PC-3 (cell line): ENCODE results near the gene SUMO3. TPM values are rescaled to one million over a fixed set of nuclear protein-coding genes. Genes with fewer than 3 reads are reported as not detected.

Experiments used
- ATAC-seq: fragments of 200-7000 bp; cut with Tn5 transposase; 2 replicates; pipeline ENCODE4 v1.9.1; 2020; ENCODE audit warnings: mild to moderate bottlenecking, moderate library complexity
- BruUV-seq: library from RNA; stranded (reverse); fragments of 400-500 nt; replicated peaks from 2 replicates; lab custom pipeline; 2021; lab: Mats Ljungman, UMichigan
- CTCF ChIA-PET: fragments of 300-600 bp; sonication (Branson Sonifier 250); formaldehyde crosslinking; loops from one replicate; lab custom pipeline; 2022; ENCODE audit warnings: antibody characterized with exemption; lab: Charles Lee
- POLR2A ChIA-PET: fragments of 300-600 bp; sonication (Branson Sonifier 250); formaldehyde crosslinking; loops from one replicate; lab custom pipeline; 2022; ENCODE audit warnings: antibody characterized with exemption; ENCODE audit not compliant: unreplicated experiment; lab: Charles Lee
- DNase-seq: peaks from one replicate; pipeline ENCODE4 v3.0.0-alpha.2; 2015
- H2AFZ ChIP-seq: fragments of 300-600 bp; sonication (generic); 2 replicates; pipeline ENCODE4 v1.6.0; 2016; ENCODE audit warnings: antibody characterized with exemption, low read length
- H3F3A ChIP-seq: fragments of 300-600 bp; sonication (generic); one replicate; pipeline ENCODE4 v1.6.0; 2017; ENCODE audit warnings: antibody characterized with exemption, low read length, control low read depth, mild to moderate bottlenecking; ENCODE audit not compliant: unreplicated experiment
- H3K27ac ChIP-seq: fragments of 300-600 bp; sonication (generic); 2 replicates; pipeline ENCODE4 v1.5.1; 2016; ENCODE audit warnings: mild to moderate bottlenecking, low read length
- H3K27me3 ChIP-seq: fragments of 300-600 bp; sonication (generic); 2 replicates; pipeline ENCODE4 v1.6.1; 2016; ENCODE audit warnings: low read length, mixed read lengths
- H3K36me3 ChIP-seq: fragments of 300-600 bp; sonication (generic); 2 replicates; pipeline ENCODE4 v1.6.1; 2016; ENCODE audit warnings: low read depth, mixed run types, low read length, mixed read lengths
- H3K4me1 ChIP-seq: fragments of 300-600 bp; sonication (generic); 2 replicates; pipeline ENCODE4 v1.5.1; 2016; ENCODE audit warnings: low read length; ENCODE audit not compliant: insufficient read depth
- H3K4me2 ChIP-seq: fragments of 300-600 bp; sonication (generic); 2 replicates; pipeline ENCODE4 v1.6.0; 2016; ENCODE audit warnings: low read length
- H3K4me3 ChIP-seq: fragments of 300-600 bp; sonication (generic); 2 replicates; pipeline ENCODE4 v1.5.1; 2016; ENCODE audit warnings: mild to moderate bottlenecking, low read length, mixed read lengths
- H3K79me2 ChIP-seq: fragments of 300-600 bp; sonication (generic); 2 replicates; pipeline ENCODE4 v1.6.1; 2017; ENCODE audit warnings: low read length, mixed read lengths
- H3K9ac ChIP-seq: fragments of 300-600 bp; sonication (generic); 2 replicates; pipeline ENCODE4 v1.6.0; 2016; ENCODE audit warnings: mild to moderate bottlenecking, low read length
- H3K9me2 ChIP-seq: fragments of 300-600 bp; sonication (generic); replicated peaks from 2 replicates; pipeline ENCODE4 v1.6.1; 2016; ENCODE audit warnings: mixed run types, low read length, mixed read lengths
- H3K9me3 ChIP-seq: fragments of 300-600 bp; sonication (generic); 2 replicates; pipeline ENCODE4 v1.6.1; 2016; ENCODE audit warnings: low read length, mixed read lengths
- H4K20me1 ChIP-seq: fragments of 300-600 bp; sonication (generic); 2 replicates; pipeline ENCODE4 v1.6.1; 2016; ENCODE audit warnings: low read length, mixed read lengths
- EZH2 ChIP-seq: fragments of 300-600 bp; sonication (generic); IDR thresholded peaks from one replicate; pipeline ENCODE4 v1.6.1; 2017; ENCODE audit warnings: antibody characterized with exemption, mild to moderate bottlenecking, low read length; ENCODE audit not compliant: unreplicated experiment
- EZH2phosphoT487 ChIP-seq: fragments of 300-600 bp; sonication (generic); IDR thresholded peaks from 2 replicates; pipeline ENCODE4 v1.6.1; 2018; ENCODE audit warnings: mild to moderate bottlenecking, antibody characterized with exemption, low read length, borderline replicate concordance
- intact Hi-C: fragments of 100-400 bp; cut with micrococcal nuclease; formaldehyde crosslinking; loops from 2 replicates; pipeline ENCODE4 v1.9.0; 2023
- total RNA-seq: library from RNA; depleted of rRNA; stranded (reverse); fragments of >200 nt; gene quantifications from 2 replicates; pipeline ENCODE4 v1.2.3, GENCODE V29; 2014
- TF ChIP-seq, protein P1 (sequence below): fragments of 300-600 bp; sonication (generic); conservative IDR thresholded peaks from 2 replicates; pipeline ENCODE4 v1.5.1; 2017; ENCODE audit warnings: antibody characterized with exemption, low read depth, mild to moderate bottlenecking, low read length

The SUMO3 gene
- total RNA-seq, 1 experiment from 2014 or later, result 242 TPM

DNA sequence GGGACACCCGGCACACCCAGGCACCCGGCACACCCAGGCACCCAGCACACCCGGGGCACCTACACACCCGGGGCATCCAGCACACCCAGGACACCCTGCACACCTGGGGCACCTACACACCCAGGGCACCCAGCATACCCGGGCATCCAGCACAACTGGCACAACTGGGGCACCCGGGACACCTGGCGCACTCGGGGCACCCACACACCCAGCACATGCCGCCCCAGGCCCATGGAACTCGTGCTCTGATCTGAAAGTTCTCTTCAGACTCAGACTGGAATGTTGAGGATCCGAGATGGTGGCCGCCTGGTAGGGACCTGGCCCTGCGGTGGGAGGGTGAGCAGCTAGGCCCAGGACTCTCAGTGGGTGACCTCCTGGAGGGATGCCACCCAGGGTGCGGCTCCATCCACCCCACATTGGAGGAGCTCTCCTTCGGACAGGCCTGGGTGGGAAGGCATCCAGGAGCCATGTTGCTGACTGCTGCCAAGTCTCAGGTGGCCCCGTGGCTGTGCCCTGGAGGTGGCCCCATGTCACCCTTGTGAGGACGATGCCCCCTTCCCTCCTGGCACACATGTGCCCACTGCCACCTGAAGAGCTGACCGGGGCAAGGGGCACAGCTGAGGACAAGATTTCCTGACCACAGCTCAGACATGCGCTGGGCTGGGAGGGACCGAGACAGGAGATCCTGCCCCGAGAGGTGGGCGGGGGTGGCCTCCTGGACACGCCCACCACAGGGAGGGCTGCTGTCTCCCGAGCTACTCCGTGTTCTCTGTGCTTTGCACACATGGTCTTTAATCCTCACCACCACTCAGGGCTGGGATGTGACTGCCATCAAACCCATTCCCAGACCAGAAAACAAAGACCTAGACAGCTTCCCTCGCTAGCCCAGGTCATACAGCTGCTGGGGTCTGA lies 53.3 kb downstream of the SUMO3 start:
- CTCF ChIA-PET, result no interaction called here

DNA sequence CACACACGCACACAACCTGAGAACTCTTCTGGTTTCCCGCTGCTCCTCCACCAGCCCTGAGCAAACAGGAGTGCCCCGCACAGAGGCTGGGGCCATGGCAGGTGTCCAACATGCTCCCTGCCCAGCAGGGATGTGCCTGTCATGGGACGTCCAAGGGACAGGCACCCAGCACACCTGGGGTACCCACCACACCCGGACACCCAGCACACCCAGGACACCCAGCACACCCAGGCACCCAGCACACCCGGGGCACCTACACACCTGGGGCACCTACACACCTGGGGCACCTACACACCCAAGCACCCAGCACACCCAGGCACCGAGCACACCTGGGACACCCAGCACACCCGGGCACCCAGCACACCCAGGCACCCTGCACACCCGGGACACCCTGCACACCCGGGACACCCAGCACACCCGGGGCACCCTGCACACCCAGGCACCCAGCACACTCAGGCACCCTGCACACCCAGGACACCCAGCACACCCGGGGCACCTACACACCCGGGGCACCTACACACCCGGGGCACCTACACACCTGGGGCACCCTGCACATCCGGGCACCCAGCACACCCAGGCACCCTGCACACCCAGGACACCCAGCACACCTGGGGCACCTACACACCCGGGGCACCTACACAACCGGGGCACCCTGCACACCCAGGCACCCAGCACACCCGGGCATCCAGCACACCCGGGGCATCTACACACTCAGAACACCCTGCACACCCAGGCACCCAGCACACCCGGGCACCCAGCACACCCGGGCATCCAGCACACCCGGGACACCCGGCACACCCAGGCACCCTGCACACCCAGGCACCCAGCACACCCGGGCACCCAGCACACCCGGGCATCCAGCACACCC lies 54.2 kb downstream of the SUMO3 start:
- no TSS peak for BruUV-seq
- intact Hi-C loops, result no loop called here
- POLR2A ChIA-PET, result no interaction called here

More for the DNA sequence above, 53.3 kb downstream of the SUMO3 start:
- DNase-seq (peak; percentile 15), ATAC-seq (peak; percentile 39)
- no TSS peak for BruUV-seq
- TF ChIP-seq, protein P1, sequence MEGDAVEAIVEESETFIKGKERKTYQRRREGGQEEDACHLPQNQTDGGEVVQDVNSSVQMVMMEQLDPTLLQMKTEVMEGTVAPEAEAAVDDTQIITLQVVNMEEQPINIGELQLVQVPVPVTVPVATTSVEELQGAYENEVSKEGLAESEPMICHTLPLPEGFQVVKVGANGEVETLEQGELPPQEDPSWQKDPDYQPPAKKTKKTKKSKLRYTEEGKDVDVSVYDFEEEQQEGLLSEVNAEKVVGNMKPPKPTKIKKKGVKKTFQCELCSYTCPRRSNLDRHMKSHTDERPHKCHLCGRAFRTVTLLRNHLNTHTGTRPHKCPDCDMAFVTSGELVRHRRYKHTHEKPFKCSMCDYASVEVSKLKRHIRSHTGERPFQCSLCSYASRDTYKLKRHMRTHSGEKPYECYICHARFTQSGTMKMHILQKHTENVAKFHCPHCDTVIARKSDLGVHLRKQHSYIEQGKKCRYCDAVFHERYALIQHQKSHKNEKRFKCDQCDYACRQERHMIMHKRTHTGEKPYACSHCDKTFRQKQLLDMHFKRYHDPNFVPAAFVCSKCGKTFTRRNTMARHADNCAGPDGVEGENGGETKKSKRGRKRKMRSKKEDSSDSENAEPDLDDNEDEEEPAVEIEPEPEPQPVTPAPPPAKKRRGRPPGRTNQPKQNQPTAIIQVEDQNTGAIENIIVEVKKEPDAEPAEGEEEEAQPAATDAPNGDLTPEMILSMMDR, result no peak
- no peak for TF ChIP-seq EZH2phosphoT487
- no peak for TF ChIP-seq EZH2
- Histone ChIP-seq H3K4me3 (no peak overlapping the region), H4K20me1 (no peaks in the 10 kb centered on the region), H3K79me2 (no peaks in the 10 kb centered on the region), H3K9me2 (no peaks in the 10 kb centered on the region), H3K27me3 (no peaks in the 10 kb centered on the region), H2AFZ (0 out of 2 replicates have a peak overlapping the region, but pooled peaks have one; percentile 4), H3K4me1 (peaks cover 30% of the 10 kb centered on the region), H3K27ac (peak overlapping the region; percentile 56), H3F3A (peaks cover 8% of the 10 kb centered on the region), H3K4me2 (peak overlapping the region; percentile 75), H3K9ac (no peak overlapping the region), H3K9me3 (no peaks in the 10 kb centered on the region), H3K36me3 (peaks cover 3% of the 10 kb centered on the region; the same call in 1 of the 2 replicates)
- intact Hi-C loops, result no loop called here
- POLR2A ChIA-PET, result interaction anchor here (0.6 kb wide), 3 partner anchors 36 to 326 kb away, joined by 4 read pairs; no protein-coding TSS in a partner anchor

More for the DNA sequence above, 54.2 kb downstream of the SUMO3 start:
- peaks cover 30% of the 10 kb centered on the region for H3K4me1 ChIP-seq
- no peaks in the 10 kb centered on the region for H3K79me2 ChIP-seq
- H3K9ac ChIP-seq, result no peak overlapping the region
- no peak overlapping the region for H2AFZ ChIP-seq
- peaks cover 8% of the 10 kb centered on the region for H3F3A ChIP-seq
- no peak overlapping the region for H3K27ac ChIP-seq
- H3K36me3 ChIP-seq, result 0 out of 2 replicates have a peak, but pooled peaks cover 2% of the 10 kb centered on the region
- no peak overlapping the region for H3K4me2 ChIP-seq
- peak; percentile 17 for DNase-seq
- H3K27me3 ChIP-seq, result no peaks in the 10 kb centered on the region
- no peaks in the 10 kb centered on the region for H3K9me3 ChIP-seq
- CTCF ChIA-PET, result interaction anchor here (0.5 kb wide), 1 partner anchor 21 kb away, joined by 3 read pairs; no protein-coding TSS in a partner anchor
- no peak for TF ChIP-seq EZH2
- no peak for TF ChIP-seq EZH2phosphoT487
- TF ChIP-seq, protein P1, result no peak
- ATAC-seq, result no peak
- H3K9me2 ChIP-seq, result no peaks in the 10 kb centered on the region
- H3K4me3 ChIP-seq, result no peak overlapping the region
- H4K20me1 ChIP-seq, result no peaks in the 10 kb centered on the region
